BE2C (cell line): ENCODE results near the gene C10orf62.

Source experiments
- DNase-seq: peaks from one replicate; pipeline ENCODE4 v3.0.0-alpha.2; 2020
- H3K27me3 ChIP-seq: fragments of 250-450 bp; sonication (Bioruptor Pico); 2 replicates; pipeline ENCODE4 v1.5.1; 2020; ENCODE audit warnings: mild to moderate bottlenecking
- H3K36me3 ChIP-seq: fragments of 250-450 bp; sonication (Bioruptor Pico); 2 replicates; pipeline ENCODE4 v1.5.1; 2020; ENCODE audit warnings: mild to moderate bottlenecking
- H3K4me1 ChIP-seq: fragments of 250-450 bp; sonication (Bioruptor Pico); 2 replicates; pipeline ENCODE4 v1.5.1; 2020
- H3K4me3 ChIP-seq: 2 replicates; pipeline ENCODE4 v1.5.1; 2011; ENCODE audit warnings: low read depth, low read length
- H3K9me3 ChIP-seq: fragments of 250-450 bp; sonication (Bioruptor Pico); 2 replicates; pipeline ENCODE4 v1.5.1; 2020
- TF ChIP-seq, protein P1 (sequence below): IDR thresholded peaks from 2 replicates; pipeline ENCODE4 v1.5.1; 2012; ENCODE audit warnings: mild to moderate bottlenecking, low read depth, low read length

Gene C10orf62

DNA sequence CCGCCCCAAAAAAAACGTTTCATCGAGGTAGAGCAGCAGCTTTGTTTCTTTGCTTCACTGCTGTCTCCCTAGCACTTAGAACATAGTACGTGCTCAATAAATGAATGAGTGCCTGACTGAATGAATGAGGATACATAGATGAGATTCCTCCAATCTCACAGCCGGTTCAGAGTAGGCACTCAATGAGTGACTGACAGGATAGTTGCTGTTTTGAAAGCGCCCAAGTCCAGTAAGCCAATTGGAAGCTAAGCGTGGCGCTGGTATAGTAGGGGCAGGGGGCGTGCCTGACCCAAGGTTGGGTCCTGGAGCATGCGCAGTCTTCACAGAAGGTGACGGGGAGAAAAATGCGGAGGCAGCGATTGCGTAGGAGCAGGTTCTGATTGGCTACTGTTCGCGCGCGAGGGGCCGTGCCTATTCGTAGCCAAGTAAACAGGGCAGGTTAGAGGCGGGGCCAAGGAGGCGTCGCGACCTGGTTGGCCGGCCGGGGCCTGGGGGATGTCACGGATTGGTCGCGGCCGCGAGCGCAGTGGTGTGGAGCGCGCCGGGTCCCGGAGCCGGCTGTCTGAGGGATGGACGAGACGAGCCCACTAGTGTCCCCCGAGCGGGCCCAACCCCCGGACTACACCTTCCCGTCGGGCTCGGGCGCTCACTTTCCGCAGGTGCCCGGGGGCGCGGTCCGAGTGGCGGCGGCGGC is 50.8 kb downstream of the C10orf62 start, which contains the start of gene PI4K2A:
Gene PI4K2A, plus strand, starts transcription at position 498 of the 694 bp plus-strand sequence. Its CDS starts 72 bp downstream, at position 570.
- DNase-seq = peak; percentile 99
- Histone ChIP-seq H3K4me1 (no peaks in the 10 kb centered on the region), H3K9me3 (no peaks in the 10 kb centered on the region), H3K27me3 (no peaks in the 10 kb centered on the region), H3K4me3 (peak within 1 kb of the TSS; percentile 88), H3K36me3 (peaks cover 16% of the 10 kb centered on the region)
- TF ChIP-seq, protein P1, sequence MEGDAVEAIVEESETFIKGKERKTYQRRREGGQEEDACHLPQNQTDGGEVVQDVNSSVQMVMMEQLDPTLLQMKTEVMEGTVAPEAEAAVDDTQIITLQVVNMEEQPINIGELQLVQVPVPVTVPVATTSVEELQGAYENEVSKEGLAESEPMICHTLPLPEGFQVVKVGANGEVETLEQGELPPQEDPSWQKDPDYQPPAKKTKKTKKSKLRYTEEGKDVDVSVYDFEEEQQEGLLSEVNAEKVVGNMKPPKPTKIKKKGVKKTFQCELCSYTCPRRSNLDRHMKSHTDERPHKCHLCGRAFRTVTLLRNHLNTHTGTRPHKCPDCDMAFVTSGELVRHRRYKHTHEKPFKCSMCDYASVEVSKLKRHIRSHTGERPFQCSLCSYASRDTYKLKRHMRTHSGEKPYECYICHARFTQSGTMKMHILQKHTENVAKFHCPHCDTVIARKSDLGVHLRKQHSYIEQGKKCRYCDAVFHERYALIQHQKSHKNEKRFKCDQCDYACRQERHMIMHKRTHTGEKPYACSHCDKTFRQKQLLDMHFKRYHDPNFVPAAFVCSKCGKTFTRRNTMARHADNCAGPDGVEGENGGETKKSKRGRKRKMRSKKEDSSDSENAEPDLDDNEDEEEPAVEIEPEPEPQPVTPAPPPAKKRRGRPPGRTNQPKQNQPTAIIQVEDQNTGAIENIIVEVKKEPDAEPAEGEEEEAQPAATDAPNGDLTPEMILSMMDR = no peak
